Brain microvascular endothelial cell (primary cell): ENCODE measurements around the gene RAB28.

Experiments
- DNase-seq: peaks from one replicate; pipeline ENCODE4 v3.0.0-alpha.2; 2020
- H3K27ac ChIP-seq: fragments of 250-450 bp; sonication (Bioruptor Pico); 2 replicates; pipeline ENCODE4 v1.5.1; 2020; ENCODE audit warnings: mild to moderate bottlenecking, moderate library complexity
- H3K27me3 ChIP-seq: fragments of 250-450 bp; sonication (Bioruptor Pico); replicated peaks from 2 replicates; pipeline ENCODE4 v1.5.1; 2020; ENCODE audit warnings: mild to moderate bottlenecking
- H3K36me3 ChIP-seq: fragments of 250-450 bp; sonication (Bioruptor Pico); replicated peaks from 2 replicates; pipeline ENCODE4 v1.5.1; 2020; ENCODE audit warnings: mild to moderate bottlenecking
- H3K4me3 ChIP-seq: 2 replicates; pipeline ENCODE4 v1.5.1; 2011; ENCODE audit warnings: low read depth, mild to moderate bottlenecking, control low read depth, low read length, moderate library complexity
- in situ Hi-C: cut with HindIII; loops from 2 replicates; pipeline ENCODE4 v1.10.0; 2017; ENCODE audit warnings: low sequenced_read_pairs, low pct_ligation_motif_present
- TF ChIP-seq, protein P1 (sequence below): IDR thresholded peaks from 2 replicates; pipeline ENCODE4 v1.5.1; 2011; ENCODE audit warnings: low read depth, mild to moderate bottlenecking, moderate library complexity, low read length, control low read depth, inconsistent platforms; ENCODE audit errors: missing control alignments

RAB28 gene

GRCh38 chr4:13471400-13471799 is 12.7 kb downstream of the RAB28 start:
- in situ Hi-C loops = no loop called here
- Histone ChIP-seq H3K27ac (no peak overlapping the region), H3K4me3 (no peak overlapping the region), H3K36me3 (no peaks in the 10 kb centered on the region), H3K27me3 (no peaks in the 10 kb centered on the region)
- TF ChIP-seq, protein P1, sequence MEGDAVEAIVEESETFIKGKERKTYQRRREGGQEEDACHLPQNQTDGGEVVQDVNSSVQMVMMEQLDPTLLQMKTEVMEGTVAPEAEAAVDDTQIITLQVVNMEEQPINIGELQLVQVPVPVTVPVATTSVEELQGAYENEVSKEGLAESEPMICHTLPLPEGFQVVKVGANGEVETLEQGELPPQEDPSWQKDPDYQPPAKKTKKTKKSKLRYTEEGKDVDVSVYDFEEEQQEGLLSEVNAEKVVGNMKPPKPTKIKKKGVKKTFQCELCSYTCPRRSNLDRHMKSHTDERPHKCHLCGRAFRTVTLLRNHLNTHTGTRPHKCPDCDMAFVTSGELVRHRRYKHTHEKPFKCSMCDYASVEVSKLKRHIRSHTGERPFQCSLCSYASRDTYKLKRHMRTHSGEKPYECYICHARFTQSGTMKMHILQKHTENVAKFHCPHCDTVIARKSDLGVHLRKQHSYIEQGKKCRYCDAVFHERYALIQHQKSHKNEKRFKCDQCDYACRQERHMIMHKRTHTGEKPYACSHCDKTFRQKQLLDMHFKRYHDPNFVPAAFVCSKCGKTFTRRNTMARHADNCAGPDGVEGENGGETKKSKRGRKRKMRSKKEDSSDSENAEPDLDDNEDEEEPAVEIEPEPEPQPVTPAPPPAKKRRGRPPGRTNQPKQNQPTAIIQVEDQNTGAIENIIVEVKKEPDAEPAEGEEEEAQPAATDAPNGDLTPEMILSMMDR = no peak
- no peak for DNase-seq

GRCh38 chr4:13470379-13470778 is 13.8 kb downstream of the RAB28 start:
- in situ Hi-C loops = no loop called here
- Histone ChIP-seq H3K27me3 (no peaks in the 10 kb centered on the region), H3K27ac (no peak overlapping the region), H3K36me3 (no peaks in the 10 kb centered on the region), H3K4me3 (no peak overlapping the region)
- TF ChIP-seq, protein P1 = no peak
- no peak for DNase-seq

DNA sequence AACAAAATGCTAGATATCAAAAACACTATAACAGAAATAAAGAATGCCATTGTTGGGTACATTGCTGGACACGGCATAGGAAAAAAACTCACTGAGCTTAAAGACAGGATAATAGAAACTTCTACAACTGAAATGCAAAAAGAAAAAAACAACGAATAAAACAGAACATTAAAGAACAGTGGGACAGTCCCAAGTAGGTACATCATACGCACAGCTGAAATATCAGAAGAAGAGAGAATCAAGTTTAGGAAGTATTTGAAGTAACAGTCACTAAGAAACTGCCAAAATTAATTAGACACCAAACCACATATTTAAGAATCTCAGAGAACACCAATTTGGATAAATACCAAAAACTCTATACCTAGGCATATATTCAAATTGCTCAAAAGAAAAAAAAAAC is 19.2 kb downstream of the RAB28 start:
- in situ Hi-C loops = no loop called here
- no peak for DNase-seq
- TF ChIP-seq, protein P1 = no peak
- H3K27ac ChIP-seq = no peak overlapping the region
- H3K27me3 ChIP-seq = no peaks in the 10 kb centered on the region
- no peak overlapping the region for H3K4me3 ChIP-seq
- no peaks in the 10 kb centered on the region for H3K36me3 ChIP-seq

DNA sequence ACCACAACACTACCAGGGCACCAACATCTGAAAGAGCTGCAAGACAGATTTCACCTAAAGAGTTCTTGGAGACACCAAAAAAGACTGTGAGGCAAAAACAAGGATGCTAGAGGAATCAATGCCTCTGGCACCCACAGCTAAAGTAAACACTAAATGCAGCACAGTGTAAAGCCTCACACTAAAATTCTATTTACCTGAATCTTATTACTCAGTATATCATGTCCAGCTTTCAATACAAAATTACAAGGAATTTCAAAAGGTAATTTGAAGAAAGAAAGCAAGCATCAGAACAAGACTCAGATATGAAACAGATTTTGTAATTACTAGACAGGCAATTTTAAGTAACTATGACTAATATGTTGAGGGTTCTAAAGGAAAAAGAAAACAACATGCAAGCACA is 19.6 kb downstream of the RAB28 start:
- TF ChIP-seq, protein P1 = no peak
- Histone ChIP-seq H3K4me3 (no peak overlapping the region), H3K27ac (no peak overlapping the region), H3K36me3 (no peaks in the 10 kb centered on the region), H3K27me3 (no peaks in the 10 kb centered on the region)
- in situ Hi-C loops = no loop called here
- DNase-seq = no peak

DNA sequence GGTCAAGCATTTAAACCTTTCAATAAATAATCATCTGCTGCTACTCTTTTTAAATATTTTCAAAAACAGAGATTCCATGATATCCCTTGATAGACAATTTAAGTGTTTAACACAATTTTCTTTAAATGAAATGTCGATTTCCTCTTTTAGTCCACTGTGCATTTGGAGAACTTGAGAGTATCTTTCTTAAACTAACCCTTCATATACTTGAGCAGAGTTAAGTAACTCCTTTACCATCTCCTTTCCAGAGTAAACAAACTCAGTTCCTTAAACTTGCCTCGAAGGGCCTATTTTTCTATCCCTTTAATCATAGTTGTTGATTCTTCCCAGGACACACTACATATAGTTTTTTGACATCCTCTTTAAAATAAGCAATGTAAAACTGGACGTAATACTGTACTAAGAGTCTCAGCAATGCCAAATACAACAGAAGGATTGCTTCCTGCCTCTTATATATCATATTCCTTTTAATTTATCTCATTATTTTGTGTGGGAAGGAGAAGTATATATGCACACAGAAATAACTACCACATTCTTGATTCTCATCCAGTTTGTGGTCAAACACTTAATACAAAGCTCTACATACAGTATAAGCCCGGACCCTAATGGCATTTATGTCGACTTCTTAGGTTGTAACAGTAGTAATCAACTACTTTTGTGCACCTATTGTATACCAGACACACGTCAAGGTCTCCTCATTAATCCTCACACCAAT is 22.8 kb downstream of the RAB28 start:
- TF ChIP-seq, protein P1 = no peak
- Histone ChIP-seq H3K36me3 (no peaks in the 10 kb centered on the region), H3K27me3 (no peaks in the 10 kb centered on the region), H3K27ac (no peak overlapping the region), H3K4me3 (no peak overlapping the region)
- no peak for DNase-seq
- in situ Hi-C loops = no loop called here

- no peak overlapping the region for H3K27ac ChIP-seq
- no peak overlapping the region for H3K4me3 ChIP-seq
- no peaks in the 10 kb centered on the region for H3K27me3 ChIP-seq
- in situ Hi-C loops = no loop called here
- TF ChIP-seq, protein P1 = no peak
- peak; percentile 28 for DNase-seq
- no peaks in the 10 kb centered on the region for H3K36me3 ChIP-seq
Measured at GRCh38 chr4:13455411-13455810, 28.7 kb downstream of the RAB28 start.
